Stimulated activated CD8-positive, alpha-beta memory T cell treated with anti-CD3 and anti-CD28 coated beads, Interleukin-15, amount 100 ng/mL, for 24 hours (primary cell): Measurements from ENCODE around the gene SPNS3.

Experiments
- DNase-seq: peaks from one replicate; pipeline ENCODE4 v3.0.0-alpha.2; 2020; ENCODE audit warnings: low read depth

SPNS3 gene

GRCh38 chr17:4469552-4469951 lies 35.8 kb downstream of the SPNS3 start:
- DNase-seq: no peak

DNA sequence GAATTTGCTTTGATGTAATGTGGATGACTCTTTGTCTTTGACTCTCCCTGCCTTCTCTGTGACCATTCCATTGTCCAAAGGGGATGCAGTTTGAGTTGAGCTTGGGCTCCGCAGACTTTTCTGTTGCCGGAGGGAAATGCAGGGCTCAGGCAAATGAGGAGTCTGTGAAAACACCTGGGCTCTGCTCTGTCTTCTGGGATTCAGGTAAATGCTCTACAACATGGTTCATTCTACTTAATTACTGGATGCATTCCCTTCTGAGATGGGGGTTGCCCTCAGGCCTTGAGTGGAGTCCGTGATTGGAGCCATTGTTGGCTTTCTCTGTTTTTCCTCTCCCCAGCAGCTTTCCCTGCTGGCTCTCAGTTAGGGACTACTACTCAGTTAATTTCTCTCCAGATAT lies 38.5 kb downstream of the SPNS3 start:
- no peak for DNase-seq

- DNase-seq: no peak
Measured at GRCh38 chr17:4474093-4474492, 40.4 kb downstream of the SPNS3 start.

DNA sequence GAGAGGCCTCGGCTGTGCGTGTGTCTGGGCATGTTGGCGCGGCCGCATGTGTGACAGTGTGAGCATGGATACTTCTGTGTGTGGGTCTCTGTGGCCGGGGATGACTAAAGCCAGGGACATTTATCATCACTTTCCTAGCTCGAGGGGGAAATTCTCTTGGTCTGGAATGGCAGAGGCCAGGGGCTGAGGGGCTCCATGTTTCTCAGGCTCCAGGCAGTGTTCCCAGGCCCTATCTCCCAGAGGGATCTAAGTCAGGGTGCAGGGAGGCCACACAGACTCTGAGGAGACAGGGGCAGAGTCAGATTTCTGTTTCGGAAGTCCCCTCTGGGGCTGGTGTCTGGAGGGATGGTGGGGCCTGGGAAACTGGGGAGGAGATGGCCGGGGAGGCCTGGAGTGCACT lies 41.3 kb downstream of the SPNS3 start:
- no peak for DNase-seq

DNA sequence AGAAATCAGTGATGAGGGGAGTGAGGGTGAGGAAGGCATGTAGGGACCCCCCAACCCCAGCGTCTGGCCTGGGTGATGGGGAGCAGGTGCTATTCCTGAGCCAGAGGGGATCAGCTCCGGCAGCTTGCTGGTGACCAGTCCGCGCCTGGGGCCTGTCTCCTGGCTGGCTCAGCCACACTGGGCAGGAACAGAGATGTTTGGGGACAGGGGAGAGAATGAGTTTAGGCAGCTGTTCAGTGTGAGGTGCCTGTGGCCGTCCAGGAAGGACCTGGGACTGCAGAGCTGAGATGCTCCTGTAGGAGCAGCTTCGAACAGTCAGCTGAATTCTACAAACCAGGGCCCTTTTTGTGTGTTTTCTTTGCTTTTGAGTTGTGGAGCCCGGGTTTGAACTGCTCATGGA lies 41.7 kb downstream of the SPNS3 start:
- no peak for DNase-seq

DNA sequence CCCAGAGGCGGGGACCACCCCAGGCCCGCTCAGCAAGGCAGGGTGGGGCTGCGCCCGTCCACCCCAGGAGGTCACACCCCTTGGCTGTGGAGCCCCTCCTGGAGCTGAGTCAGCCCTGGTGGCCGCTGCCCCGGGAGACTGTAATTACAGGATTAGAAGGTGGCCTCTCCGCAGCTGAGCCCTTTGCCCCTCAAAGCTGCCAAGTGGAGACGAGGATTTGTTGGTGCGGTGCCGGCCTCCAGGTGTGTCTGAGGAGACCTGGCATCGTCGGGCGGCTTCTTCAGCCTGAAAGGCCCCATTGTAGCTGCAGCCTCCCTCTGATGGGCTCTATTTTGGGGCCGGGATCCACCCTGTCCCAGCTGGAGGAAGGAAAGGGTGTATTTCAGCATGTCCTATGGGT lies 42.3 kb downstream of the SPNS3 start:
- no peak for DNase-seq

GRCh38 chr17:4476511-4477070 lies 42.9 kb downstream of the SPNS3 start:
- no peak for DNase-seq

- no peak for DNase-seq
Measured at GRCh38 chr17:4477255-4477791, 43.6 kb downstream of the SPNS3 start.

DNA sequence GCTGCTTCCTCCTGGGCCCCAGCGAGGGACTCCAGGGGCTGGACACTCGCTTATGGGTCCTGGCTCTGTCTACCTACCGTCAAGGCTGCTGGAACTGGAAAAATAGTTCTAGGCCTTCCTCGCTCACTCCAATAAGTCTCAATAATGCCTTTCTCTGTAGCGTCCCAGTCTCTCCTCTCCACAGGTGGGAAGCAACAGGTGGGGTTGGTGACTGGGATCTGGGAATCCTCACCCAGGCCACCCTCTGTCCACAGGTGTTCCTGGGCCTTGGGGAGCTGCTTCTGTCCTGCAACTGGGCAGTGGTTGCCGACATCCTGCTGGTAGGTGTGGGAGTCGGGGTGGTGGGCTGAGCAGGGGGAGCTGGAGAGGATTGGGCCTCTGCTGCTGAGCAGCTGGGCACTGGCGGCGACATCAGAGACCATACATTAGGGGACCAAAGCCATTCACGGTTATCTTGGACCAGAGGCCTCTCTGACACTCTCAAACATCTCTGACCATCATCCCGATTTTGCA lies 44.6 kb downstream of the SPNS3 start:
- DNase-seq: no peak

GRCh38 chr17:4479340-4479981 lies 45.7 kb downstream of the SPNS3 start:
- DNase-seq: no peak

DNA sequence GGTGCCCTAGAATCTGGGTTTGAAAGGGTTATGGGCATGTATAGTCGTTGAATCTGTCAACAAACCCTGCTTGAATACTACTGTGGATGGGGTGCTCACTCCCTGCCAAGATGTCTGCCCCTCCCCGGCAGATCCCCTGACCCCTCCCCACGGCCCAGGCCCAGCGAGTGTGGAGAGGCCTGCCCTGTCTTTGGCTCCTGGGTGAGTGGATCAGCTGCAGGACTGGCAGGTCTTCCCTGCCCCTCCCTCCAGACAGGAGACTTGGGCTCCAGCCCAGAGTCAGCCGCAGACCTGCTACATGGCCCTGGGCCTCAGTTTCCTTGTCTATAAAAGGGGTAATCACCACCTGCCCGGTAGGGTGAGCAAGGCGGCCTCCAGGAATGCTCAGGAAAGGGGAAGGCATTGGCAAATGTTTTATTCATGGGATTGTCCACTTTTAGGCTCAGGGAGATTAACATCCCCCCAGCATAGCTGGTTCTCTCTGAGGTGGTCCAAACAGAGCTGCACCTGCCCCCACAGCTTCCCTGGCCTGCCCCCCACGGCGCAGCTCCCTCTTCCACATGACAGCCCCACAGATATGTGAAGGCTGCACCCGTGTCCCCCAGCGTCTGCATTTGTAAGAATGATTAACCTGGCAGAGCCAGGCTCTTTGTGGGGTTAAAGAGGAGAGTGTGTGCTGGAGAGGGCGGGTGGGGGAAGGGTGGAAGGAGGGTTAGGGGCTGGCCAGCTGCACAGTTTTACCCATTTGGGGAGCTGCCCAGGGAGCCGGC lies 46.4 kb downstream of the SPNS3 start:
- DNase-seq: no peak

DNA sequence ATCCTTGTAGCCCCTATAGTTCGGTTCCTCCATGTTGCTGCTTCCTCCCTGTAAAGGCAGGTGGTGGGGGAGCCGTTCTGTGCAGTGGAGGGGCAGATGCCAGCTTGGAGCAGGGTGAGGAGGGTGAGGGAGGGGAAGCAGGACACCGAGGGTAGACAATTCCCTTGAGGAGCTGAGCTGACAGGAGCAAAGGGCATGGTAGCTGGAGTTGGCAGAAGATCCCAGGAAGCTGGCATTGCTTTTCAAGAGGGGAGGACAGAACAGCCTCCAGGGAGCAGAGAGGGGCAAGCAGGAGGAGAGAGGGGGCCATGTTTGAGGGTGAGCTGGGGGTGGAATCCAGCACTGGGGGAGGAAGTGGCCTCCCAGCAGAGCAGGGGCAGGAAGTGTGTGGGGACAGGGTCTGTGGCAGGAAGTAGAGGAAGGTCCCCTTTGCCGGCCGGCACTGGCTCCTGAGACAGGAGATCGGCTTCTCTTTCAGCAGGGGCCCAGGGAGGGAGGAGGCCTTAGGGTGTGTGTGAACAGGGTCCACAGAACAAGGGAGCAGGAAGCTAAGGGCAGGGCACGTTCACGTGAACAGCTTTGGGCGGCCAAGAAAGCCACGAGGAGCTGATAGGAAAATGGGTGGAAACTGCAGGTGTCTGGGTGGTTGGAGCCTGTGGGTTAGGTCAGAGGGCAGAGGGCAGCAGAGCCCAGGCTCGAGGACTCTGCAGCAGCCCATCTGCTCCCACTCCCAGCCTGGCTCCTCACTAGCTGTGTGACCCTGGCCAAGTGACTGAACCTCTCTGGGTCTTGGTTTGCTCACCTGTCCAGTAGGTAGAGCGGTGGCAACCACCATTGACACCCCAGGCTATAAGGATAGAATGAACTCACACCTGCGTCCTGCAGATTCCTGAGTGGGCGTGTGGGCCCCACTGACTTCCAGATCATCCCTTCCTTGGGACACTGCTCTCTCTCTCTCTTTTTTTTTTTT lies 47.5 kb downstream of the SPNS3 start:
- no peak for DNase-seq

DNA sequence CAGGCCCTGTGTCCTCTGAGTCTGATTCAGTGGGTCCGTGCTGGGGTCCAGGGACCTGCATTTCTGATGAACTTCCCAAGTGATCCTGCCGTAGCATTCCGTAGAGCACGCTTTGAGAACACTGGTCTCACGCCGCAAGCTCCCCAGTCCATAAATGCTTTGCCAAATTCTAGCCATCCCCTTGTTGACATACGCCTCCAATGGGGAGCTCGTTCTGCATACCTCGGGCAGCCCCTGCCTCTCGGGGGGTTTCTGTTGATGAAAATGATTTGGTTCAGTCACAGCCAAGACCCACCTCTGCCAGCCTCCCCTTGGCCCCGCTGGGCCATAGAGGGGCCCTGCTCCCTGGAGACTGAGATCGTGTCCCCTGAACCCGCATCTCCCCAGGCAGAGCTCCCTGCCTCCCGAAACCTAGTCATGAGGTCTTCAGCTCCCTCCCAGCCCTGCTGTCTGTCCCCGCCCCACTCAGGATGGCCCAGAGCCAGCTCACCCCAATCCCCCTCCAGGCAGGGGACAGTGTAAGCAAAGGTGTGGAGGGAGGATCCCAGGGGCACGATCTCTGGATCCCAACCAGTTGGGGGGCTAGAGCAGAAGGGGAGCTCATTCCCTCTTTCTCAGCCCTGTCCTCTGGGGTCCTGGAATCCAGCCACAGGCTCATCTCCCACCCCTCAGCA lies 48.7 kb downstream of the SPNS3 start:
- no peak for DNase-seq

GRCh38 chr17:4483012-4483840 lies 49.5 kb downstream of the SPNS3 start:
- no peak for DNase-seq

DNA sequence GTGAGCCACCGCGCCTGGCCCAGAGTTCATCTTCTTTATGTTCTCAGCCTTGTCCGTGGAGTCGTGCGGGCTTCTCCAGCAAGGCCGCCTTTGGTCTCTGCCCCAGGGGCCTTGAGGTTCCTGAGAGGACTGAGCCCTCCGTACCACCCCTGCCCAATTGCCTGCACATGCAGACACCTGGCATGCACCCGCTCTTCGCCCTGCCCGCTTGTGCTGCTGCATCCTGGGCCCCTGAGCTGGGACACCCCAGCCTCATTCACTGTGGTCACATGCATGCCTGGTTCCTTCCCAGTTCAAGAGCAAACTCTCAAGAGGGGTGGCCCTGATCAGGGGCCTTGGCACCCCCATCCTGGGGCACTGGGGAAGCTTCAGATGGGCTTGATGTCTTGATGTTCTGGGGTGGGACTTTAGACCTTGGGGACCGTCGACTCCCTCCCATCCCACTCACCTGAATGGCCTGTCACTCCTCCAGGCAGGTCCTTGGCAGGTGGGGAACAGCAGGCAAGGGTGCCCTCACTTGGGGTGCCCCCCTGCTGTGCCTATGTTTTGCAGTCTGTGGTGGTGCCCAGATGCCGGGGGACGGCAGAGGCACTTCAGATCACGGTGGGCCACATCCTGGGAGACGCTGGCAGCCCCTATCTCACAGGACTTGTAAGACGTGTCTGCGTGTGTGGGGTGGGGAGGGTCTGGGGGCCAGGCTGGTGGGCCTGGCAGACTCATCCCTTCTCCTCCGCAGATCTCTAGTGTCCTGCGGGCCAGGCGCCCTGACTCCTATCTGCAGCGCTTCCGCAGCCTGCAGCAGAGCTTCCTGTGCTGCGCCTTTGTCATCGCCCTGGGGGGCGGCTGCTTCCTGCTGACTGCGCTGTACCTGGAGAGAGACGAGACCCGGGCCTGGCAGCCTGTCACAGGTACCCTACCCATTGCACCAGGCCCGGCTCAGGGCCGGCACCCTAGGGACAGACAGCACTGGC lies 52.2 kb downstream of the SPNS3 start:
- peak; percentile 29 for DNase-seq

- DNase-seq: no peak
Measured at GRCh38 chr17:4487296-4487695, 53.6 kb downstream of the SPNS3 start.

DNA sequence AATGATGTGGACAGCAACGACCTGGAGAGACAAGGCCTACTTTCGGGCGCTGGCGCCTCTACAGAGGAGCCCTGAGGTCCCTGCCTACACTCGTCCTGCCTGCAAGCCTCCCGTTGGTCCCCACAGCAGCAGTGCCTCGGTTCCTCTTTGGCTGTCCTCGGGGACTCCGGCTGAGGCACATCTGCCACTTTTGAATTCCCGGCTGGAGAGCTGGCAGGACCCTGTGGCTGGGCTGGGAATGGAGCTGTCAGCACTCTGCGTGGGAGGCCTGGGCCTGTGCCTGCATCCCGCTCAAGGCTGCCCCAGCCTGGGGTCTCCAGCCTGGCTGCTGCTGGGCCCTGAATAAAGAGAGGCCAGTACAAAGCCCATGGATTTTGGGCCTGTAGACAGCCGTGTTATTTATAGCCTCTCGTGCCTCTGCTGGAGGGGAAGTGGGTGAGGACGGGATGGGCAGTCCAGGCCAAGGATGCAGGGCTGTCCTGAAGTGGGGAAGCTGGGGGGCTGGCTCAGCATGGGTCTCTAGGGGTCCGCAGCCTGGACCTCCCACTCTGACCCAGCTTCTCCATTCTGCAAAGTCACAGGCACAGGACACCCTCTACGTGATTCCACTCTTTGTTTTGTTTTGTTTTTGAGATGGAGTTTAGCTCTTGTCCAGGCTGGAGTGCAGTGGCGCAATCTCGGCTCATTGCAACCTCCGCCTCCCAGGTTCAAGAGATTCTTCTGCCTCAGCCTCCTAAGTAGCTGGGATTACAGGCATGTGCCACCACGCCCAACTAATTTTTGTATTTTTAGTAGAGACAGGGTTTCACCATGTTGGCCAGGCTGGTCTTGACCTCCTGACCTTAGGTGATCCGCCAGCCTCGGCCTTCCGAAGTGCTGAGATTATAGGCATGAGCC lies 54.3 kb downstream of the SPNS3 start:
- DNase-seq: no peak

DNA sequence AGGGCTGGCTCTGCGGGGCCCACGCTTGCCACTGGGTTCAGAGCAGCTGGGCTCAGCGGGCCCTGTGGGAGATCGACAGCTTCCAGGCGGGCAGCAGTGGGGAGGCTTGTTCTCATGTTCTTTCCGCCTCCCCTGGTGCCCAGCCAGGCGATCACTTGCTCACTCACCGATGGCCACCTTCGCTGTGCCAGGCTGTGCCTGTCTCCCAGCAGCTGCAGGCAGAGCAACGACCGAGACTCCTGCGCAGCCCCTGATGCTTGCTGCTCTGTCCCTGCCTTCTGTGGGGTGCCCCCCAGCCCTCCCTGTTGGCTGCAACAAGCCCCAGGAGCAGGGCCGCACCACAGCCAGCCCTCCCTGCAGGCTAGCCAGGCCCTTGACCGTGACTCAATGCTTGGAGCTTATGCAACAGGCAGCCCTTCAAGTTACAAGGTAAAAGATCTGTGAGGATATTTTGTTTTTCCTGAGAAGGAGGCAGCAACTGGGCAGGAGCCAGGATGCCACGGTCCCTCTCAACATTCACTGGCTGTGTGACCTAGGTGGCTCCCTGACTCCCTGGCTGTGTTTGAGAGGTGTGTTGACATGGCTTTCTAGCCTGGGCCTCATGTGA lies 55.4 kb downstream of the SPNS3 start:
- no peak for DNase-seq
